Calu3 (cell line): ENCODE results near the gene INSYN2A. TPM values are rescaled to one million over a fixed set of nuclear protein-coding genes. Genes with fewer than 3 reads are reported as not detected.

Source experiments
- BruUV-seq: library from RNA; stranded (reverse); fragments of 400-500 nt; replicated peaks from 2 replicates; lab custom pipeline; 2021; lab: Mats Ljungman, UMichigan
- CTCF ChIA-PET: fragments of 300-600 bp; sonication (Branson Sonifier 250); formaldehyde crosslinking; loops from one replicate; lab custom pipeline; 2022; ENCODE audit warnings: antibody characterized with exemption; lab: Charles Lee
- DNase-seq: peaks from one replicate; pipeline ENCODE4 v3.0.0; 2022
- H3K27ac Mint-ChIP-seq: one replicate; pipeline ENCODE4 v1.8.0; 2022; ENCODE audit warnings: mixed read lengths; ENCODE audit not compliant: unreplicated experiment
- H3K27me3 Mint-ChIP-seq: one replicate; pipeline ENCODE4 v1.8.0; 2022; ENCODE audit warnings: mixed read lengths; ENCODE audit not compliant: unreplicated experiment
- H3K36me3 Mint-ChIP-seq: one replicate; pipeline ENCODE4 v1.8.0; 2022; ENCODE audit warnings: mild to moderate bottlenecking, moderate library complexity, mixed read lengths; ENCODE audit not compliant: insufficient read depth, unreplicated experiment
- H3K4me1 Mint-ChIP-seq: one replicate; pipeline ENCODE4 v1.8.0; 2022; ENCODE audit warnings: mild to moderate bottlenecking, low read depth, mixed read lengths; ENCODE audit not compliant: unreplicated experiment
- H3K4me3 Mint-ChIP-seq: one replicate; pipeline ENCODE4 v1.8.0; 2022; ENCODE audit warnings: mild to moderate bottlenecking, low read depth, moderate library complexity, mixed read lengths; ENCODE audit not compliant: unreplicated experiment
- H3K9me3 Mint-ChIP-seq: one replicate; pipeline ENCODE4 v1.8.0; 2022; ENCODE audit warnings: low read depth, mixed read lengths; ENCODE audit not compliant: unreplicated experiment
- CTCF ChIP-seq: fragments of 200-600 bp; IDR thresholded peaks from one replicate; pipeline ENCODE4 v1.8.0; 2022; ENCODE audit warnings: antibody characterized with exemption; ENCODE audit not compliant: unreplicated experiment
- intact Hi-C: fragments of 100-400 bp; cut with micrococcal nuclease; formaldehyde crosslinking; loops from one replicate; pipeline ENCODE4 v1.10.0; 2022; ENCODE audit not compliant: unreplicated experiment
- total RNA-seq: library from RNA; stranded (reverse); gene quantifications from 2 replicates; pipeline ENCODE4 v1.2.3, GENCODE V29; 2022

INSYN2A gene
- total RNA-seq, 1 experiment from 2014 or later = not detected

- no TSS peak for BruUV-seq
- no peak for TF ChIP-seq CTCF
- Mint-ChIP-seq H3K27ac (no peak overlapping the region), H3K4me1 (peaks cover 10% of the 10 kb centered on the region), H3K36me3 (no peaks in the 10 kb centered on the region), H3K27me3 (no peaks in the 10 kb centered on the region), H3K4me3 (no peak overlapping the region), H3K9me3 (no peaks in the 10 kb centered on the region)
- CTCF ChIA-PET = no interaction called here
- no peak for DNase-seq
- intact Hi-C loops = no loop called here
Observed at GRCh38 chr10:127162841-127163240, 33.5 kb downstream of the INSYN2A start.

GRCh38 chr10:127161482-127161881, 34.9 kb downstream of the INSYN2A start:
- peaks cover 10% of the 10 kb centered on the region for H3K4me1 Mint-ChIP-seq
- CTCF ChIA-PET = no interaction called here
- no peak for TF ChIP-seq CTCF
- H3K27me3 Mint-ChIP-seq = no peaks in the 10 kb centered on the region
- H3K9me3 Mint-ChIP-seq = no peaks in the 10 kb centered on the region
- DNase-seq = no peak
- no peak overlapping the region for H3K4me3 Mint-ChIP-seq
- H3K27ac Mint-ChIP-seq = no peak overlapping the region
- no TSS peak for BruUV-seq
- no peaks in the 10 kb centered on the region for H3K36me3 Mint-ChIP-seq
- intact Hi-C loops = no loop called here

- Mint-ChIP-seq H3K9me3 (no peaks in the 10 kb centered on the region), H3K27me3 (no peaks in the 10 kb centered on the region), H3K4me3 (no peak overlapping the region), H3K27ac (no peak overlapping the region), H3K36me3 (no peaks in the 10 kb centered on the region), H3K4me1 (peaks cover 10% of the 10 kb centered on the region)
- intact Hi-C loops = no loop called here
- no peak for TF ChIP-seq CTCF
- CTCF ChIA-PET = no interaction called here
- no TSS peak for BruUV-seq
- DNase-seq = no peak
Observed at GRCh38 chr10:127159648-127160245, 36.6 kb downstream of the INSYN2A start.

GRCh38 chr10:127158662-127159061, 37.7 kb downstream of the INSYN2A start:
- Mint-ChIP-seq H3K9me3 (no peaks in the 10 kb centered on the region), H3K27me3 (no peaks in the 10 kb centered on the region), H3K4me1 (peaks cover 7% of the 10 kb centered on the region), H3K36me3 (no peaks in the 10 kb centered on the region), H3K4me3 (no peak overlapping the region), H3K27ac (no peak overlapping the region)
- DNase-seq = no peak
- no peak for TF ChIP-seq CTCF
- intact Hi-C loops = no loop called here
- CTCF ChIA-PET = no interaction called here
- no TSS peak for BruUV-seq
